HG03521 (cell line): ENCODE data around the gene MYH7B.
A peak's percentile ranks its signal among the peaks of the same experiment; 100 is the strongest.

ENCODE experiments used
- ATAC-seq: cut with Tn5 transposase; IDR thresholded peaks from one replicate; pipeline ENCODE4 v1.9.1; 2021; ENCODE audit warnings: mild to moderate bottlenecking, moderate library complexity; ENCODE audit not compliant: unreplicated experiment

The MYH7B gene

GRCh38 chr20:34955231-34956040, at the start of gene MYH7B, which contains the start of gene GSS:
Gene MYH7B (plus strand): TSS chr20:34955868. CDS start chr20:34978006, 22,138 bp downstream.
Gene GSS (minus strand): TSS chr20:34955806. CDS start chr20:34951852, 3,954 bp downstream.
- ATAC-seq = peak; percentile 77

GRCh38 chr20:34907616-34908469, 47.8 kb upstream of the MYH7B start:
- no peak for ATAC-seq

DNA sequence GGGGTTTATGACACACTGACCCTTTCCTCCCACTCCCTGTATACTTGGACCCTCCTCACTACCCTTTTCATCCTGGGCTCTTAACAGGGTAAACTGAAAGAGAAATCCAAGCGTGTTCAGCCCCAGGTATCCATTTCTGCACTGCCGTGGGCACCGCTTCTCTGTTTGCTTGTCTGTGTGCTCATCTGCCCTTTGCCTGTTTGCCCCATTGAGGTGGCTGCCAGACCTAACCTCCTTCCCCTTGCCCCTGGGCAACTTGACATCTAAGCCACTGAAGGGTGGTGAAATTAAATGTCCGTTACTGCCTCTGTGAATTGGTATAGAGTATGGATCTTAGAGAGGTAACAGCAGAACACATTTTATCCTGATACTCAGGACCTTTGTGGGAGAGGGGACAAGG, 40.5 kb upstream of the MYH7B start:
- ATAC-seq = no peak

DNA sequence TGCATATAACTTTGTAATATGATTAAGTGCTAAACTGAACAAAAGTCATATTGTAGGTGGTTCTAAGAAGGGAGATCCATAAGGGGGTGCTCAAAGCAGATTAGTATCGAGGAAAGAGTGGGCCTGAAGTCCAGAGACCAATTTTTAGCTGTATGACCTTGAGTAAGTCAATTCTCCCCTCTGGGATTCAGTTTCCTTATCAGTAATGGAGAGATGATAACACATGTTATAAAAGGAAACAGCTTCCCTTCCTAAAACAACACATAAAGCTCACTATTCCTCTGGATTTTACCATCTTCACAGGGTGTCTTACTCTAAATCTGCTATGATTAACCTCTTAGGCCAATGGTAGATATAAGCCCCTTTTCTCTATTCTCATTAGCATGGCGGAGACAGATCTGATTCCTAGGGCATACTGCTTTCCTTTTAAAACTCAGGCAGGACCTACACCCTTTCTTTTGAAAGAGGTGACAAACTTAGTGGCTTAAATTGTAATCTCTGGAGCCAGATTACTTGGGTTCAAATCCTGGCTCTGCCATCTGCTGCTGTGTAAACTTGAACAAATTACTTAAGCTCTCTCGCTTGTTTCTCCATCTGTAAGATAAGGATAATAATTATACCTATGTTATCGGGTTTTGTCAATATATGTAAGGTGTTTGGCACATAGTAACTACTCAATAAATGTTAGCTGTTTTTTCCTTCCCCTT, 39.8 kb upstream of the MYH7B start:
- no peak for ATAC-seq

DNA sequence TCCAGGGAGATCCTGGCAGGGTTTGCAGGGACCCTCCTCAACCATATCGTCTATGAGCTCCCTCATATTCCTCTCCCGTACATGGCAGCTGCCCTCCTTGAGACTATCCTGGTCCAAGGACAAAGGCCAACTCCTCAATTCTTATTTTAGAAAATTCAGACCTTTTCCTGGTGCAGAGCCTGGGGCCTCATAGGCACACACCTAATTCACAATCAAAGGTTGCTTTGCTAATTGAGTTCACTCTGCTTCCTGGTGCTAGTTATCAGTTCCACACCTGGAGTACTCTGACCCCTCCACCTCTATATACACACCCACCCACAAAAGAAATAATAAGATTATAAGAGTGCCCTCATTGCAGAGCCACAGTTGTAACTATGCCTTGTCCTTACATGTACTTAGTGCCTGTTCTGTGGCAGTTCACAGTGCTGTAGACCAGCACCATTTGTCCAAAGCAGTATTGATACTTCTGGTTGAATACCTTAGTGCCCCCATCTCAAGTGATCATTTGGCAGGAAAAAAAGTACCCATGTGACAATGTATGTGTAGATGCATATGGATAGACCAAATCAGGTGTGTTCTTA, 38.8 kb upstream of the MYH7B start:
- ATAC-seq = no peak

- no peak for ATAC-seq
These were observed 35.6 kb upstream of the MYH7B start for GRCh38 chr20:34920055-34920454.

- no peak for ATAC-seq
These were observed 34.2 kb upstream of the MYH7B start for GRCh38 chr20:34921436-34921835.

DNA sequence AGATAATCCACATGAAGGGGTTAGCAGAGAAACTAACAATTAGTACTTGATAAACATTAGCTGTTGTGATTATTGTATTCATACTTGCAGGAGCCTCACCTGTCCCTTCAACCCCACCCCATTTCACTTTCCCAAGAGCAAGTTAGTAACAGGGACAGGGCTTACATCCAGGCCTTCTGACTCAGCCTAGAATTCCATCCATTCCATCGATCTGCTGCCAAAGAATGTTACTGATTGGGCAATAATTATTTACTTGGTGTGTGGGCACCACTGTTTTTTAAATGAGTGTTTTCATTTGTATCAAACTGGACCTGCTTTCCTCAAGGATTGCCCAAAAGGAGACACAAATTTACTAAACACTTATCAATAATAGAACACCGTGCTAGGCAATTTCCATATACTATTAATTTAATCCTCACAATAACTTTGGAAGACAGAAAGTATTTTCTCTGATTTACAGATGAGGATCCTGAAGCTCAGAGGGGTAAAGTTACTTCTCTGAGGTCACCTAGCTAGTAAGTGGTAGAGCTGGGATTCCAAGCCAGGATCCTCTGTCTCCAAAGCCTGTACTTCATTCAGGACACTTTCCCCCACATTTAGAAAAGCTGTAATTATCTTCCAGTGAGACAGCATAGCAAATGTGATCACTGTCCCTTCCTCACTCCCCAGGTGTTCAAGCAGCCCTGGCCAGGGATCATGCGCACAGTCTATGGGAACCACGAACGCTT, 32.9 kb upstream of the MYH7B start:
- no peak for ATAC-seq

- no peak for ATAC-seq
These were observed 32.3 kb upstream of the MYH7B start for GRCh38 chr20:34923414-34923813.

- ATAC-seq = no peak
These were observed 30.3 kb upstream of the MYH7B start for GRCh38 chr20:34925341-34925740.

DNA sequence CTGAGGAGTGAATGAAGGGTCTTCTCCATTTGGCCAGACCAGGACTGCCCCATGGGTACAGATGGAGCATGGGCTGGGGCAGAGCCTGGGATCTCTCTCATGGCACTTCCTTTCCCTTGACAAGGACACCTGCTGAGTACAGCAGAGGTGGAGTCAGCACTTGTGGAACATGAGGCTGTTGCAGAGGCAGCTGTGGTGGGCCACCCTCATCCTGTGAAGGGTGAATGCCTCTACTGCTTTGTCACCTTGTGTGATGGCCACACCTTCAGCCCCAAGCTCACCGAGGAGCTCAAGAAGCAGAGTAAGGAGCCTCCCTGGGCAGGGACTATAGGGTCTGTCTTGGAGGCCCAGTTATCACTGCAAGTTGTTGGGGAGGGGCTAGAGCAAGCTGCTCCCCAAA, 29.7 kb upstream of the MYH7B start:
- no peak for ATAC-seq

DNA sequence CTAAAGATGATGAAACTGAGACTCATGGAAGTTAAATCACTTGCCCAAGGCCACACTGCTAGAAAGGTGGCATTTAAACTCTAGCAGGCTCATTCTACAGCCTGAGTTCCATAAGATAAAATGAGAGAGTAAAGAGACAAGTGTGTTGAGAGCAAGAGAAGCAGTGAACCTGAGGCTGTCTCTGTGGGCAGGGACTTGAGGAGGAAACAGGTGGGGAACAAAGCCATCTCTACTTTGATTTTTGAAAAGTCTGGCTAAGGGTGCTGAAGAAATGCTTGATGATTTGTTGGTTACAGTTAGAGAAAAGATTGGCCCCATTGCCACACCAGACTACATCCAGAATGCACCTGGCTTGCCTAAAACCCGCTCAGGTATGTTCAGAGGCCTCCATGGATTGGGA, 29.1 kb upstream of the MYH7B start:
- no peak for ATAC-seq

- no peak for ATAC-seq
These were observed 27.9 kb upstream of the MYH7B start for GRCh38 chr20:34927736-34928135.

- ATAC-seq = no peak
These were observed 27.3 kb upstream of the MYH7B start for GRCh38 chr20:34928411-34928810.

DNA sequence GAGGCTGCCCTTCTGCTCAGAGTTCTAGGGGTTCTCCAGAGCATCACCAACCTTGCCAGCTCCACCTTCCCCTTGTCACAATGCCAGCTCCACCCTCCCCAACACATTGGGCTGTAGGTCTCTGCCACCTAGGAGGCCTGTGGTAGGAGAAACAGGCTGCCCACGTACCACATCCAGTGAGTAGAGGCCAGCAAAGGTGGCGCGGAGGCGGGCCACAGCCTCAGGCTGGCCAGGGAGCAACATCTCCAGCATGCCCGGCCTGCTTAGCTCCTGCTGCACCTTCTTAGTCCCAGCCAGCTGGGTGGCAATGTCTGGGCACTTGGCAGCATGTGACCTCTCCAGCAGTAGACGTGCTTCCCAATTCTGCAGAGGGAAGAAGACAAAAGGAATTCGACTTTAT, 23.9 kb upstream of the MYH7B start:
- no peak for ATAC-seq

DNA sequence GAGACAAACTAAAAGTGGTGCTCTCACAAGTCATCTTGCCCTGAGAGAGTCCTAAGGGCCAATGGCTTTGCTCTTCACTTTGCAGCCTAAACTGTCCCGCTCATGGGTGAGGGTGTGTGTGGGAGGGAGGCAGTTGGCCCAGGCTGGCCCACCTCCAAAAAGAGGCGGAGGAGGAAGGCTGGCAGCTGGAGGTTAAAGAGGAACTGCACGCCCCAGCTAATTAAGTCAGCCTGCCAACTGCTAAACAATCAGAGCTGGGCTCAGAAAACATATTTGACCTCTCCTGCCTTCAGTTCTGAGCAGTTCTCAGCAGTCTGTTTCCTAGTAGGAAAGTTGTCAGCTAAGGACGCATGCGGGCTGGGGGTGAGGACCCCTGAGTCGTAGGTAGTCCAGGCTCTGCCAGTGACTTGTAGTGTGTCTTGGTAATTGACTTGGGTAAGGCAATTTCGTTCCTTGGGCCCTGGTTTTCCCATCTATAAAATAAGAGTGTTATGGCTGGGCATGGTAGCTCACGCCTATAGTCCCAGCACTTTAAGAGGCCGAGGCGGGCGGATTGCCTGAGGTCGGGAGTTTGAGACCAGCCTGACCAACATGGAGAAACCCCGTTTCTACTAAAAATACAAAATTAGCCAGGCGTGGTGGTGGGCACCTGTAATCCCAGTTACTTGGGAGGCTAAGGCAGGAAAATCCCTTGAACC, 17.1 kb upstream of the MYH7B start:
- no peak for ATAC-seq

GRCh38 chr20:34940081-34940481, 15.6 kb upstream of the MYH7B start:
- no peak for ATAC-seq

DNA sequence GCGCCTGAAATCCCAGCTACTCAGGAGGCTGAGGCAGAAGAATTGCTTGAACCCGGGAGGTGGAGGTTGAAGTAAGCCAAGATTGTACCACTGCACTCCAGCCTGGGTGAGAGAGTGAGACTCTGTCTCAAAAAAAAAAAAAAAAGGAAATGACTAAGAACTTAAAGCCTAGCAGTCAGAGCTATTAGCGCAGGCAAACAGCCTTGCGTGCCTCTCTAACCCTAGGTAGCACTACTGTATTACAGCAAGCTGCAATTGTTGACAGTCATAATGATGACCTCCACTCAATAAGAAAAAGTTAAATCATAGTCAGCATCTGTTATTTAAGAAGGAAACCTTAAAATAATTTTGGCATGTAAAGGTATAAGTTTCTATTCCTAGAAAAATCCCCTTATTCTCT, 14.4 kb upstream of the MYH7B start:
- ATAC-seq = no peak

DNA sequence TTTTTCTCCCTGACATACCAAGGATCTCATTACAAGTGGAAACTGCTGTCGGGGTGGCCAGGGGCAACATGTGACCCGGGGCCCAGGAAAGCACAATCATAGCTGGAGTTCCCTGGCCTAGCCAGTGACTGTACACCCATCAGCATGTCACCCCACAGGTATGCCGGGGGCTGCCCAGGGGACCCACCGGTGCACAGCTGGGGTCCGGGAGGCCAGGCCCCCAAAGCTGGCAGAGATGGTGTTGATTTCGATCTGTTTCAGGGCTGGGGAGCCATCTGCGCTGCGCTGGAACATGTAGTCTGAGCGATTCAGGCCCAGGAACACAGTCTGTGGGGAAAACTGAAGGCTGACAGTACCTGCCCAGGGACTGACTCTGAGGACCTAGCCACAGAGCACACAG, 13.4 kb upstream of the MYH7B start:
- no peak for ATAC-seq
